ENCODE measurements around the gene CD59.
"Not testable (repeated sequence)": the region's sequence is repeated elsewhere in the genome, so short reads cannot be mapped to it uniquely, and the experiment has no call there.

Gene CD59

GRCh38 chr11:33713151-33713855 is 22.9 kb downstream of the CD59 start:
- no peak for DNase-seq

GRCh38 chr11:33712436-33712835 is 23.8 kb downstream of the CD59 start:
- DNase-seq: no peak

GRCh38 chr11:33709466-33709865 is 26.8 kb downstream of the CD59 start:
- no peak for DNase-seq

GRCh38 chr11:33708985-33709384 is 27.2 kb downstream of the CD59 start:
- DNase-seq: no peak

GRCh38 chr11:33707831-33708230 is 28.4 kb downstream of the CD59 start:
- not testable (repeated sequence) for DNase-seq

GRCh38 chr11:33706966-33707365 is 29.3 kb downstream of the CD59 start:
- no peak for DNase-seq

- no peak for DNase-seq
These were observed 29.7 kb downstream of the CD59 start for GRCh38 chr11:33706546-33706945.

- no peak for DNase-seq
These were observed 31.8 kb downstream of the CD59 start for GRCh38 chr11:33704240-33705002.

GRCh38 chr11:33703788-33704187 is 32.4 kb downstream of the CD59 start:
- DNase-seq: no peak

- no peak for DNase-seq
These were observed 33.0 kb downstream of the CD59 start for GRCh38 chr11:33703234-33703633.

- no peak for DNase-seq
These were observed 34.7 kb downstream of the CD59 start for GRCh38 chr11:33701302-33702230.

GRCh38 chr11:33700502-33701271 is 35.5 kb downstream of the CD59 start, which contains the start of gene C11orf91:
C11orf91 (minus strand) TSS chr11:33700826; CDS start chr11:33700740, 86 bp downstream.
- peak; percentile 94 for DNase-seq

GRCh38 chr11:33700063-33700501 is 36.1 kb downstream of the CD59 start:
- no peak for DNase-seq

- no peak for DNase-seq
These were observed 36.6 kb downstream of the CD59 start for GRCh38 chr11:33699515-33700062.

- no peak for DNase-seq
These were observed 37.3 kb downstream of the CD59 start for GRCh38 chr11:33698921-33699320.

GRCh38 chr11:33697997-33698396 is 38.2 kb downstream of the CD59 start:
- DNase-seq: no peak

GRCh38 chr11:33696931-33697638 is 39.1 kb downstream of the CD59 start:
- no peak for DNase-seq

- no peak for DNase-seq
These were observed 39.8 kb downstream of the CD59 start for GRCh38 chr11:33696411-33696810.

- DNase-seq: no peak
These were observed 41.1 kb downstream of the CD59 start for GRCh38 chr11:33695051-33695566.

GRCh38 chr11:33694346-33695050 is 41.7 kb downstream of the CD59 start:
- no peak for DNase-seq

All from stimulated activated CD4-positive, alpha-beta T cell treated with anti-CD3 and anti-CD28 coated beads, Interleukin-4, amount 100 ng/mL, for 1 hour (primary cell).